ENCODE data around the gene PML.

DNA sequence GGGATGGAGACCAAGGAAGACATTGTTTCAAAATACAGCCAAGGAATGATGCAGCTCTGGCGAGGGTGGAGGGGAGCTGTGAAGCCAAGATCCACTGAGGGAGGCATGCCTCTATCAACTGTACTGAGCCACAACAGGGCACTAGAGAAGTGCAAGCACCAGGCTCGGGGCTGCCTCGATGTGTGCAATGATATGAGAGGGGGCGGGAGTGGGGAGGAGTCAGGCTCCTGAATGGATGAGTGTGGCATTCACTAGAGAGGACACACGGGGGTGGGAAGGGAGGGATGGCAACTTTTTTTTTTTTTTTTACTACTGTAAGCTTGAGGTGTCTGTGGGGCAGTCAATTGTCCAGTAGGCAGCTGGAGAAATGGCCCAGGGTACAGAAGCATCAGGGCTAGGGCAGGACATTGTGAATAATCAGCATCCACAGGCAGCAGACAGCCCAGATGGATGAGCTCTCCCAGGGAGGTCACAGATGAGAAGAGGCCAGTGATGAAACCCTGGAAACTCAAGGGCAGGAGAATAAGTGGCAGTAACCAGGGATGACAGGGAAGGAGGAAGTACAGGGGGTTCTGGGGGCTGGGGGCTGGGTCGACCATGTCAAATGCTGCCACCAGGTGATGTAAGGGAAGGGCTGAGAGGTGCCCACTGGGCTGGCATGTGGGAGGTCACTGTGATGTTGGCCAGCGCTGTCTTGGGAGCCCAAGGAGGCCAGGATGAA is 8.3 kb upstream of the PML start:
- TF ChIP-seq EZH2 (IDR thresholded peaks at IDR 0.05; ENCODE audit: low read length): no peak
- TF ChIP-seq, protein P1, sequence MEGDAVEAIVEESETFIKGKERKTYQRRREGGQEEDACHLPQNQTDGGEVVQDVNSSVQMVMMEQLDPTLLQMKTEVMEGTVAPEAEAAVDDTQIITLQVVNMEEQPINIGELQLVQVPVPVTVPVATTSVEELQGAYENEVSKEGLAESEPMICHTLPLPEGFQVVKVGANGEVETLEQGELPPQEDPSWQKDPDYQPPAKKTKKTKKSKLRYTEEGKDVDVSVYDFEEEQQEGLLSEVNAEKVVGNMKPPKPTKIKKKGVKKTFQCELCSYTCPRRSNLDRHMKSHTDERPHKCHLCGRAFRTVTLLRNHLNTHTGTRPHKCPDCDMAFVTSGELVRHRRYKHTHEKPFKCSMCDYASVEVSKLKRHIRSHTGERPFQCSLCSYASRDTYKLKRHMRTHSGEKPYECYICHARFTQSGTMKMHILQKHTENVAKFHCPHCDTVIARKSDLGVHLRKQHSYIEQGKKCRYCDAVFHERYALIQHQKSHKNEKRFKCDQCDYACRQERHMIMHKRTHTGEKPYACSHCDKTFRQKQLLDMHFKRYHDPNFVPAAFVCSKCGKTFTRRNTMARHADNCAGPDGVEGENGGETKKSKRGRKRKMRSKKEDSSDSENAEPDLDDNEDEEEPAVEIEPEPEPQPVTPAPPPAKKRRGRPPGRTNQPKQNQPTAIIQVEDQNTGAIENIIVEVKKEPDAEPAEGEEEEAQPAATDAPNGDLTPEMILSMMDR (optimal IDR thresholded peaks at IDR 0.05 in 1 of 3, IDR thresholded peaks at IDR 0.05 in 1 of 3, conservative IDR thresholded peaks at IDR 0.05 in 1 of 3; ENCODE audit: extremely low read depth in 1 of 3, insufficient read depth in 2 of 3, low read length in 3 of 3): no peak

All from keratinocyte (primary cell).